IMR-90 (cell line): ENCODE data around the gene FRMD1. TPM values are rescaled to one million over a fixed set of nuclear protein-coding genes. Genes with fewer than 3 reads are reported as not detected.
A peak's percentile ranks its signal among the peaks of the same experiment; 100 is the strongest.

Experiments
- ATAC-seq: fragments of 200-7000 bp; cut with Tn5 transposase; 2 replicates; pipeline ENCODE4 v1.9.1; 2020; ENCODE audit warnings: low read depth, mild to moderate bottlenecking, moderate library complexity
- BruUV-seq: library from RNA; stranded (reverse); fragments of 400-500 nt; replicated peaks from 2 replicates; lab custom pipeline; 2021; lab: Mats Ljungman, UMichigan
- CTCF ChIA-PET: fragments of 300-600 bp; formaldehyde crosslinking; extraction: SDS; loops from one replicate; lab custom pipeline; 2021; ENCODE audit warnings: antibody characterized with exemption; lab: Yijun Ruan, JAX
- POLR2A ChIA-PET: fragments of 300-600 bp; sonication (Branson Sonifier 250); formaldehyde crosslinking; loops from one replicate; lab custom pipeline; 2022; ENCODE audit warnings: antibody characterized with exemption; ENCODE audit not compliant: unreplicated experiment; lab: Charles Lee
- DNase-seq: peaks from one replicate; pipeline ENCODE4 v3.0.0; 2013
- H2AFZ ChIP-seq: replicated peaks from 2 replicates; pipeline ENCODE3; 2013; ENCODE audit warnings: low read length, mild to moderate bottlenecking; ENCODE audit not compliant: poor library complexity
- H2AK5ac ChIP-seq: 2 replicates; pipeline ENCODE4 v1.6.1; 2013; ENCODE audit warnings: low read depth, low read length, inconsistent platforms
- H2AK9ac ChIP-seq: replicated peaks from 2 replicates; pipeline ENCODE3; 2013; ENCODE audit warnings: mild to moderate bottlenecking, low read depth, low read length, moderate library complexity; ENCODE audit not compliant: poor library complexity
- H2BK120ac ChIP-seq: 2 replicates; pipeline ENCODE4 v1.6.1; 2013; ENCODE audit warnings: low read depth, low read length, inconsistent platforms
- H2BK15ac ChIP-seq: 3 replicates; pipeline ENCODE4 v1.6.1; 2013; ENCODE audit warnings: low read depth, low read length, inconsistent platforms
- H2BK20ac ChIP-seq: 2 replicates; pipeline ENCODE4 v1.6.1; 2013; ENCODE audit warnings: low read depth, mild to moderate bottlenecking, inconsistent platforms, low read length, moderate library complexity
- H2BK5ac ChIP-seq: 2 replicates; pipeline ENCODE4 v1.6.1; 2013; ENCODE audit warnings: mild to moderate bottlenecking, low read depth, low read length, inconsistent platforms; ENCODE audit not compliant: poor library complexity, severe bottlenecking
- H3K14ac ChIP-seq: replicated peaks from 2 replicates; pipeline ENCODE4 v1.6.1; 2013; ENCODE audit warnings: low read depth, low read length, inconsistent platforms
- H3K18ac ChIP-seq: 2 replicates; pipeline ENCODE4 v1.6.1; 2013; ENCODE audit warnings: low read depth, low read length, control low read depth
- H3K23ac ChIP-seq: 2 replicates; pipeline ENCODE4 v1.6.1; 2013; ENCODE audit warnings: low read depth, low read length, inconsistent platforms
- H3K27ac ChIP-seq: 2 replicates; pipeline ENCODE4 v1.5.1; 2013; ENCODE audit warnings: mild to moderate bottlenecking, control low read depth, low read length; ENCODE audit not compliant: insufficient read depth
- H3K27me3 ChIP-seq: 2 replicates; pipeline ENCODE4 v1.6.1; 2013; ENCODE audit warnings: low read length; ENCODE audit not compliant: control insufficient read depth, insufficient read depth
- H3K36me3 ChIP-seq: 2 replicates; pipeline ENCODE4 v1.6.1; 2013; ENCODE audit warnings: low read length, mixed read lengths; ENCODE audit not compliant: control insufficient read depth, insufficient read depth
- H3K4ac ChIP-seq: 2 replicates; pipeline ENCODE4 v1.6.1; 2013; ENCODE audit warnings: low read depth, low read length, inconsistent platforms
- H3K4me1 ChIP-seq: 2 replicates; pipeline ENCODE4 v1.6.1; 2013; ENCODE audit warnings: low read length, mixed read lengths; ENCODE audit not compliant: control insufficient read depth, insufficient read depth
- H3K4me2 ChIP-seq: 2 replicates; pipeline ENCODE4 v1.6.1; 2013; ENCODE audit warnings: low read depth, mild to moderate bottlenecking, control low read depth, low read length, moderate library complexity
- H3K4me3 ChIP-seq: 2 replicates; pipeline ENCODE4 v1.5.1; 2013; ENCODE audit warnings: low read depth, mild to moderate bottlenecking, control low read depth, low read length, moderate library complexity; ENCODE audit not compliant: insufficient read depth
- H3K56ac ChIP-seq: 2 replicates; pipeline ENCODE4 v1.6.1; 2013; ENCODE audit warnings: low read length, inconsistent platforms; ENCODE audit not compliant: insufficient read depth; ENCODE audit errors: extremely low read depth
- H3K79me1 ChIP-seq, 2 experiments: 2 replicates each; pipeline ENCODE4 v1.6.1; 2013; ENCODE audit warnings: low read length in 2 of 2, inconsistent platforms in 1 of 2, low read depth in 1 of 2
- H3K9ac ChIP-seq: 2 replicates; pipeline ENCODE4 v1.6.1; 2013; ENCODE audit warnings: low read depth, low read length, control low read depth
- H3K9me1 ChIP-seq: 2 replicates; pipeline ENCODE4 v1.6.1; 2013; ENCODE audit warnings: low read length, inconsistent platforms; ENCODE audit not compliant: insufficient read depth
- H3K9me3 ChIP-seq: 2 replicates; pipeline ENCODE4 v1.6.1; 2013; ENCODE audit warnings: low read length; ENCODE audit not compliant: control insufficient read depth, insufficient read depth
- H4K20me1 ChIP-seq: 2 replicates; pipeline ENCODE4 v1.6.1; 2013; ENCODE audit warnings: low read length, inconsistent platforms; ENCODE audit not compliant: insufficient read depth
- H4K5ac ChIP-seq: 2 replicates; pipeline ENCODE4 v1.6.1; 2013; ENCODE audit warnings: mild to moderate bottlenecking, low read depth, low read length, control low read depth
- H4K8ac ChIP-seq, 2 experiments: 2 replicates each; pipeline ENCODE4 v1.6.1; 2013; ENCODE audit warnings: low read depth in 2 of 2, low read length in 2 of 2, control low read depth in 1 of 2, inconsistent platforms in 1 of 2
- H4K91ac ChIP-seq: 2 replicates; pipeline ENCODE4 v1.6.1; 2013; ENCODE audit warnings: low read depth, low read length, inconsistent platforms; ENCODE audit not compliant: insufficient read depth
- BHLHE40 ChIP-seq: fragments of 150-350 bp; IDR thresholded peaks from 2 replicates; pipeline ENCODE4 v1.6.1; 2016; ENCODE audit warnings: mild to moderate bottlenecking, low read depth, low read length
- CEBPB ChIP-seq: IDR thresholded peaks from 2 replicates; pipeline ENCODE4 v1.6.1; 2012; ENCODE audit warnings: low read depth, low read length, improper control_type of control experiment
- CHD1 ChIP-seq: IDR thresholded peaks from 2 replicates; pipeline ENCODE4 v1.6.1; 2012; ENCODE audit warnings: low read depth, low read length, improper control_type of control experiment
- ELK1 ChIP-seq: fragments of 150-350 bp; IDR thresholded peaks from 2 replicates; pipeline ENCODE4 v1.6.1; 2016; ENCODE audit warnings: low read depth, mild to moderate bottlenecking, low read length, moderate library complexity, borderline replicate concordance
- FOS ChIP-seq: fragments of 150-350 bp; IDR thresholded peaks from 2 replicates; pipeline ENCODE4 v1.6.1; 2016; ENCODE audit warnings: low read depth, low read length
- MAFK ChIP-seq: IDR thresholded peaks from 2 replicates; pipeline ENCODE4 v1.6.1; 2012; ENCODE audit warnings: low read depth, low read length, improper control_type of control experiment
- MAZ ChIP-seq: IDR thresholded peaks from 2 replicates; pipeline ENCODE4 v1.6.1; 2012; ENCODE audit warnings: low read depth, mild to moderate bottlenecking, low read length, improper control_type of control experiment, moderate library complexity, borderline replicate concordance
- MXI1 ChIP-seq: IDR thresholded peaks from 2 replicates; pipeline ENCODE4 v1.6.1; 2012; ENCODE audit warnings: low read depth, mild to moderate bottlenecking, low read length, moderate library complexity, borderline replicate concordance
- NFE2L2 ChIP-seq: fragments of 150-350 bp; IDR thresholded peaks from 2 replicates; pipeline ENCODE4 v1.6.1; 2016; ENCODE audit warnings: low read depth, mild to moderate bottlenecking, low read length
- RAD21 ChIP-seq: IDR thresholded peaks from 2 replicates; pipeline ENCODE4 v1.6.1; 2012; ENCODE audit warnings: low read length, improper control_type of control experiment
- RFX5 ChIP-seq: IDR thresholded peaks from 2 replicates; pipeline ENCODE4 v1.8.0; 2012; ENCODE audit warnings: low read depth, mild to moderate bottlenecking, low read length, moderate library complexity
- SMC3 ChIP-seq: fragments of 150-350 bp; IDR thresholded peaks from 2 replicates; pipeline ENCODE4 v1.6.1; 2016; ENCODE audit warnings: low read depth, mild to moderate bottlenecking, antibody characterized with exemption, low read length, moderate library complexity
- USF2 ChIP-seq: fragments of 150-350 bp; IDR thresholded peaks from 2 replicates; pipeline ENCODE4 v1.6.1; 2017; ENCODE audit warnings: mild to moderate bottlenecking, antibody characterized with exemption, low read length, low read depth
- WGBS, 2 experiments: methylation state at CpG; one replicate each; pipeline versions ENCODE4 v1.1.5 to v1.1.7; 2013; ENCODE audit warnings: missing lambda C conversion rate in 2 of 2; ENCODE audit not compliant: insufficient read length in 1 of 2; ENCODE audit errors: extremely low coverage in 2 of 2; 5-methylcytosine and 5-hydroxymethylcytosine counted together
- dilution Hi-C: fragments of 300-500 bp; cut with HindIII; formaldehyde crosslinking; loops from one replicate; pipeline ENCODE4 v1.14.3; 2018; ENCODE audit warnings: low sequenced_read_pairs; ENCODE audit not compliant: unreplicated experiment
- in situ Hi-C: fragments of 300-500 bp; cut with MboI; formaldehyde crosslinking; loops from 3 replicates; pipeline ENCODE4 v1.14.3; 2019; ENCODE audit warnings: low sequenced_read_pairs, inconsistent platforms, mixed read lengths
- intact Hi-C: fragments of 100-400 bp; cut with micrococcal nuclease; formaldehyde crosslinking; loops from 2 replicates; pipeline ENCODE4 v1.10.0; 2022
- polyA plus RNA-seq, 3 experiments: library from polyadenylated mRNA; depleted of rRNA; stranded (reverse); fragments of >200 nt; gene quantifications; 2 replicates each; pipeline ENCODE4 v1.2.3, GENCODE V29; 2012; ENCODE audit warnings: low replicate concordance in 1 of 3
- total RNA-seq: library from RNA; depleted of rRNA; stranded (reverse); fragments of >200 nt; gene quantifications from 2 replicates; pipeline ENCODE4 v1.2.3, GENCODE V29; 2012
- TF ChIP-seq, protein P1 (sequence below): conservative IDR thresholded peaks from 2 replicates; pipeline ENCODE4 v1.5.1; 2012; ENCODE audit warnings: mild to moderate bottlenecking, low read depth, low read length, improper control_type of control experiment

Gene FRMD1
- total and polyA plus RNA-seq, 2 of the 4 experiments (the other 2 are of a cell fraction): not detected

DNA sequence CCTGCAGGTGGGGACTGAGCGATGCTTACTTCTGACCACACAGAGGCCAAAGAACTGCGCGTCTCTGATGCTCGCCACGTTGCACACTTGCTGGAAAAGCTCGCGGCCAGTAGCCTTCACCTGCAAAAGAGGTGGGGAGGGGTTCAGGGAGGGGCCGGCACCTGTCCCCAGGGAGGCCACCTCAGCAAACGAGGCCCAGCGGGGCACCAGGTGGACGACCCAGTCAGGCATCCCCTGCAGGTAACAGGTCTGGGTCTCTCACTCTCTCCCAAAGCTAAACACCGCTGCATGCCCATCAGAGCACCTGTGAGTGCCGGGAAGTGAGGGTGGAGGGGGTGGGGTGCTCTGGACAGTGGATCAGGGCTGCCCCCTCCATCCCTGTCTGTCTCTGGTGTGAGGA, 3.8 kb downstream of the FRMD1 start:
- no peak overlapping the region for H3K4me3 ChIP-seq
- DNase-seq (no peak), ATAC-seq (no peak)
- ChIA-PET CTCF (no interaction called here), POLR2A (no interaction called here)
- H2BK20ac ChIP-seq: no peak overlapping the region
- no peak overlapping the region for H2BK15ac ChIP-seq
- 84% methylated on average over 7 of the region's 13 CpGs; no CpG with 5 or more reads in 1 of the 2 experiments for WGBS, 2 experiments
- no peak overlapping the region for H2BK5ac ChIP-seq
- H4K8ac ChIP-seq: no peak overlapping the region
- no peak overlapping the region for H2BK120ac ChIP-seq
- no peak overlapping the region for H2AK9ac ChIP-seq
- dilution Hi-C loops: no loop called here
- no peak overlapping the region for H3K18ac ChIP-seq
- in situ Hi-C loops: no loop called here
- H3K79me1 ChIP-seq: no peaks in the 10 kb centered on the region
- H4K91ac ChIP-seq: no peak overlapping the region
- no peaks in the 10 kb centered on the region for H4K20me1 ChIP-seq
- no peak overlapping the region for H3K27ac ChIP-seq
- no peaks in the 10 kb centered on the region for H3K36me3 ChIP-seq
- H3K23ac ChIP-seq: no peak overlapping the region
- no peaks in the 10 kb centered on the region for H3K9me3 ChIP-seq
- H2AK5ac ChIP-seq: no peak overlapping the region
- H3K9me1 ChIP-seq: no peaks in the 10 kb centered on the region
- no peak overlapping the region for H3K14ac ChIP-seq
- no peaks in the 10 kb centered on the region; the same call in 1 of the 2 replicates for H3K4me1 ChIP-seq
- no peak for TF ChIP-seq USF2
- TF ChIP-seq BHLHE40: no peak
- TF ChIP-seq MAZ: no peak
- no peak for TF ChIP-seq MAFK
- no peak for TF ChIP-seq RFX5
- TF ChIP-seq CHD1: no peak
- no peak for TF ChIP-seq NFE2L2
- no peak for TF ChIP-seq SMC3
- no peak for TF ChIP-seq MXI1
- no peak for TF ChIP-seq RAD21
- TF ChIP-seq, protein P1, sequence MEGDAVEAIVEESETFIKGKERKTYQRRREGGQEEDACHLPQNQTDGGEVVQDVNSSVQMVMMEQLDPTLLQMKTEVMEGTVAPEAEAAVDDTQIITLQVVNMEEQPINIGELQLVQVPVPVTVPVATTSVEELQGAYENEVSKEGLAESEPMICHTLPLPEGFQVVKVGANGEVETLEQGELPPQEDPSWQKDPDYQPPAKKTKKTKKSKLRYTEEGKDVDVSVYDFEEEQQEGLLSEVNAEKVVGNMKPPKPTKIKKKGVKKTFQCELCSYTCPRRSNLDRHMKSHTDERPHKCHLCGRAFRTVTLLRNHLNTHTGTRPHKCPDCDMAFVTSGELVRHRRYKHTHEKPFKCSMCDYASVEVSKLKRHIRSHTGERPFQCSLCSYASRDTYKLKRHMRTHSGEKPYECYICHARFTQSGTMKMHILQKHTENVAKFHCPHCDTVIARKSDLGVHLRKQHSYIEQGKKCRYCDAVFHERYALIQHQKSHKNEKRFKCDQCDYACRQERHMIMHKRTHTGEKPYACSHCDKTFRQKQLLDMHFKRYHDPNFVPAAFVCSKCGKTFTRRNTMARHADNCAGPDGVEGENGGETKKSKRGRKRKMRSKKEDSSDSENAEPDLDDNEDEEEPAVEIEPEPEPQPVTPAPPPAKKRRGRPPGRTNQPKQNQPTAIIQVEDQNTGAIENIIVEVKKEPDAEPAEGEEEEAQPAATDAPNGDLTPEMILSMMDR: no peak
- no peak for TF ChIP-seq FOS
- TF ChIP-seq ELK1: no peak
- no peak for TF ChIP-seq CEBPB
- H4K5ac ChIP-seq: no peak overlapping the region
- H3K27me3 ChIP-seq: peaks cover 9% of the 10 kb centered on the region; the same call in 1 of the 2 replicates
- no peak overlapping the region for H3K9ac ChIP-seq
- H2AFZ ChIP-seq: peak overlapping the region; percentile 8
- no peak overlapping the region for H3K4me2 ChIP-seq
- H3K56ac ChIP-seq: no peak overlapping the region
- H3K4ac ChIP-seq: no peak overlapping the region
- BruUV-seq: no TSS peak
- intact Hi-C loops: no loop called here
